SK-N-SH (cell line): ENCODE measurements around the gene GNAZ. TPM values are rescaled to one million over a fixed set of nuclear protein-coding genes. Genes with fewer than 3 reads are reported as not detected.

Source experiments
- CTCF ChIA-PET: fragments of 300-600, 350-600 bp; formaldehyde crosslinking; extraction: SDS; loops from one replicate; lab custom pipeline; 2021; lab: Yijun Ruan, JAX
- POLR2A ChIA-PET: fragments of 350-600 bp; sonication (Branson Sonifier 250); formaldehyde crosslinking; extraction: SDS; loops from one replicate; lab custom pipeline; 2020; ENCODE audit warnings: antibody characterized with exemption, inconsistent platforms; lab: Yijun Ruan, JAX
- DNase-seq: peaks from one replicate; pipeline ENCODE4 v3.0.0; 2012
- H2AFZ ChIP-seq: fragments of 200-600 bp; sonication (generic); 2 replicates; pipeline ENCODE4 v1.8.1; 2016; ENCODE audit warnings: antibody characterized with exemption, mild to moderate bottlenecking, low read depth
- H3F3A ChIP-seq: fragments of 200-600 bp; sonication (generic); replicated peaks from 2 replicates; pipeline ENCODE3; 2016; ENCODE audit warnings: antibody characterized with exemption, mild to moderate bottlenecking; ENCODE audit not compliant: insufficient read depth
- H3K27ac ChIP-seq, 2 experiments: fragments of 200-500 bp in 1 of 2; fragments of 200-600 bp in 1 of 2; sonication (Bioruptor generic) in 1 of 2; sonication (generic), shearing (Covaris generic) in 1 of 2; 2 replicates each; pipeline versions ENCODE4 v1.5.1 to v1.6.1; 2014 to 2016; ENCODE audit warnings: low read depth in 2 of 2, inconsistent platforms in 1 of 2, low read length in 1 of 2, mild to moderate bottlenecking in 1 of 2, mixed read lengths in 1 of 2
- H3K27me3 ChIP-seq: fragments of 200-600 bp; sonication (generic), shearing (Covaris generic); 2 replicates; pipeline ENCODE4 v1.6.1; 2016; ENCODE audit warnings: mixed run types; ENCODE audit not compliant: insufficient read depth
- H3K36me3 ChIP-seq, 2 experiments: fragments of 200-500 bp in 1 of 2; fragments of 200-600 bp in 1 of 2; sonication (Bioruptor generic) in 1 of 2; sonication (generic) in 1 of 2; replicated peaks in 1 of 2; 2 replicates each; pipeline versions ENCODE3 to v1.5.1; 2014 to 2016; ENCODE audit warnings: low read length in 1 of 2, mild to moderate bottlenecking in 1 of 2; ENCODE audit not compliant: insufficient read depth in 2 of 2, control insufficient read depth in 1 of 2
- H3K4me1 ChIP-seq, 2 experiments: fragments of 200-500 bp in 1 of 2; fragments of 200-600 bp in 1 of 2; sonication (Bioruptor generic) in 1 of 2; sonication (generic), shearing (Covaris generic) in 1 of 2; 2 replicates each; pipeline versions ENCODE4 v1.5.1 to v1.6.1; 2014 to 2016; ENCODE audit warnings: low read depth in 1 of 2, low read length in 1 of 2, mixed run types in 1 of 2; ENCODE audit not compliant: insufficient read depth in 2 of 2, control insufficient read depth in 1 of 2
- H3K4me2 ChIP-seq: fragments of 200-600 bp; sonication (generic), shearing (Covaris generic); 2 replicates; pipeline ENCODE4 v1.6.1; 2017; ENCODE audit warnings: mixed run types
- H3K4me3 ChIP-seq, 2 experiments: fragments of 200-500 bp in 1 of 2; fragments of 200-600 bp in 1 of 2; sonication (Bioruptor generic) in 1 of 2; sonication (generic), shearing (Covaris generic) in 1 of 2; 2 replicates each; pipeline versions ENCODE4 v1.5.1 to v1.8.1; 2014 to 2016; ENCODE audit warnings: low read depth in 2 of 2, inconsistent platforms in 1 of 2, low read length in 1 of 2, mild to moderate bottlenecking in 1 of 2, mixed read lengths in 1 of 2, moderate library complexity in 1 of 2
- H3K79me2 ChIP-seq: fragments of 200-600 bp; sonication (generic); 2 replicates; pipeline ENCODE4 v1.8.1; 2017; ENCODE audit warnings: mild to moderate bottlenecking; ENCODE audit not compliant: insufficient read depth
- H3K9ac ChIP-seq: fragments of 200-600 bp; sonication (generic); 2 replicates; pipeline ENCODE4 v1.6.1; 2017; ENCODE audit warnings: mixed run types
- H3K9me2 ChIP-seq: fragments of 200-600 bp; sonication (generic); 2 replicates; pipeline ENCODE4 v1.6.1; 2017; ENCODE audit warnings: mixed run types
- H3K9me3 ChIP-seq: fragments of 200-600 bp; sonication (generic); 2 replicates; pipeline ENCODE4 v1.6.1; 2017; ENCODE audit warnings: mixed run types, mild to moderate bottlenecking, moderate library complexity
- H4K20me1 ChIP-seq: fragments of 200-600 bp; sonication (generic); 2 replicates; pipeline ENCODE4 v1.6.1; 2017; ENCODE audit warnings: mild to moderate bottlenecking, mixed run types; ENCODE audit not compliant: insufficient read depth
- CHD2 ChIP-seq: fragments of 150-350 bp; IDR thresholded peaks from 2 replicates; pipeline ENCODE4 v1.6.1; 2018; ENCODE audit warnings: low read length; ENCODE audit not compliant: partially characterized antibody
- CTCF ChIP-seq: fragments of 200-600 bp; sonication (generic); IDR thresholded peaks from 2 replicates; pipeline ENCODE4 v1.6.1; 2017; ENCODE audit warnings: antibody characterized with exemption, mild to moderate bottlenecking, moderate library complexity
- EP300 ChIP-seq, 2 experiments: IDR thresholded peaks; 2 replicates each; pipeline versions ENCODE4 v1.4.0 to v1.6.1; 2012; ENCODE audit warnings: borderline replicate concordance in 1 of 2, low read depth in 1 of 2, low read length in 1 of 2
- GATA2 ChIP-seq: sonication (generic); formaldehyde crosslinking; IDR thresholded peaks from 2 replicates; pipeline ENCODE4 v1.5.0; 2020; ENCODE audit warnings: mild to moderate bottlenecking, missing genetic modification reagents
- MXI1 ChIP-seq: IDR thresholded peaks from 2 replicates; pipeline ENCODE4 v1.6.1; 2012; ENCODE audit warnings: mild to moderate bottlenecking, low read depth, low read length, improper control_type of control experiment
- NRF1 ChIP-seq: IDR thresholded peaks from 2 replicates; pipeline ENCODE4 v1.6.1; 2012; ENCODE audit warnings: low read depth, mild to moderate bottlenecking, low read length
- RAD21 ChIP-seq: IDR thresholded peaks from 2 replicates; pipeline ENCODE4 v1.6.1; 2012; ENCODE audit warnings: mild to moderate bottlenecking, low read length
- REST ChIP-seq: IDR thresholded peaks from 2 replicates; pipeline ENCODE4 v1.6.1; 2012; ENCODE audit warnings: mild to moderate bottlenecking, low read depth, low read length, moderate library complexity
- RFX5 ChIP-seq: IDR thresholded peaks from 2 replicates; pipeline ENCODE4 v1.6.1; 2012; ENCODE audit warnings: mild to moderate bottlenecking, improper control_type of control experiment, low read length
- TAF1 ChIP-seq: IDR thresholded peaks from 2 replicates; pipeline ENCODE4 v1.6.1; 2012; ENCODE audit warnings: low read depth, mild to moderate bottlenecking, low read length, moderate library complexity, borderline replicate concordance
- TCF12 ChIP-seq: IDR thresholded peaks from 2 replicates; pipeline ENCODE4 v1.4.0; 2012
- TEAD4 ChIP-seq: IDR thresholded peaks from 2 replicates; pipeline ENCODE4 v1.4.0; 2012; ENCODE audit warnings: mild to moderate bottlenecking, borderline replicate concordance; ENCODE audit not compliant: insufficient read depth
- YY1 ChIP-seq: IDR thresholded peaks from 2 replicates; pipeline ENCODE4 v1.4.0; 2012; ENCODE audit warnings: low read depth, mild to moderate bottlenecking
- WGBS: methylation state at CpG from one replicate; pipeline ENCODE4 v1.1.6; 2017; ENCODE audit warnings: low lambda C conversion rate; 5-methylcytosine and 5-hydroxymethylcytosine counted together
- polyA plus RNA-seq, 3 experiments: library from polyadenylated mRNA; depleted of rRNA; stranded (reverse); fragments of >200 nt; gene quantifications; 2 replicates each; pipeline ENCODE4 v1.2.3, GENCODE V29; 2012

Gene GNAZ
- polyA plus RNA-seq, 1 of the 3 experiments (the other 2 are of a cell fraction) = 6.5 TPM

GRCh38 chr22:23125512-23126103, 55.3 kb downstream of the GNAZ start:
- WGBS = 81% methylated on average over 13 of the region's 18 CpGs
- no peaks in the 10 kb centered on the region for H3F3A ChIP-seq
- DNase-seq = no peak
- peaks cover 0 to 30% of the 10 kb centered on the region in 2 experiments; a peak in 1 of 4 replicates for H3K4me1 ChIP-seq
- H3K9me3 ChIP-seq = no peaks in the 10 kb centered on the region
- no peaks in the 10 kb centered on the region for H3K9me2 ChIP-seq
- no peak overlapping the region for H2AFZ ChIP-seq
- no peak overlapping the region for H3K27ac ChIP-seq
- H4K20me1 ChIP-seq = no peaks in the 10 kb centered on the region
- no peak overlapping the region for H3K4me2 ChIP-seq
- CTCF ChIA-PET = interaction anchor here (10.0 to 13.2 kb wide), 2 partner anchors 168 kb away, joined by 161 to 397 read pairs; no protein-coding TSS in a partner anchor
- H3K9ac ChIP-seq = no peak overlapping the region
- no peaks in the 10 kb centered on the region for H3K27me3 ChIP-seq
- H3K4me3 ChIP-seq = no peak overlapping the region
- H3K79me2 ChIP-seq = no peaks in the 10 kb centered on the region
- no peak for TF ChIP-seq YY1
- TF ChIP-seq CTCF = no peak
- TF ChIP-seq MXI1 = no peak
- no peak for TF ChIP-seq REST
- no peak for TF ChIP-seq NRF1
- TF ChIP-seq CHD2 = no peak
- no peak for TF ChIP-seq GATA2
- TF ChIP-seq RAD21 = no peak
- TF ChIP-seq, all 33 proteins: peak for 0
- no peaks in the 10 kb centered on the region for H3K36me3 ChIP-seq
- POLR2A ChIA-PET = no interaction called here

GRCh38 chr22:23126165-23127054, 56.1 kb downstream of the GNAZ start:
- Histone ChIP-seq H3K4me1 (peaks cover 0 to 26% of the 10 kb centered on the region in 2 experiments; a peak in 1 of 4 replicates), H3K4me3 (no peak overlapping the region), H3K9me3 (no peaks in the 10 kb centered on the region), H3K4me2 (no peak overlapping the region), H3K9ac (no peak overlapping the region), H3K27ac (no peak overlapping the region), H2AFZ (no peak overlapping the region), H3K79me2 (no peaks in the 10 kb centered on the region), H3K36me3 (no peaks in the 10 kb centered on the region), H3K9me2 (no peaks in the 10 kb centered on the region), H4K20me1 (no peaks in the 10 kb centered on the region), H3F3A (no peaks in the 10 kb centered on the region), H3K27me3 (no peaks in the 10 kb centered on the region)
- 78% methylated on average over 10 of the region's 14 CpGs for WGBS
- no peak for DNase-seq
- TF ChIP-seq TAF1 (no peak), TCF12 (no peak), TEAD4 (no peak), EP300 (IDR thresholded peaks at IDR 0.05; ENCODE audit: borderline replicate concordance in 1 of 2, low read depth in 1 of 2, low read length in 1 of 2) (no peak), RFX5 (no peak)
- CTCF ChIA-PET = interaction anchor here (0.8 to 13.2 kb wide), 9 partner anchors 8 to 280 kb away, joined by 3 to 397 read pairs (median 19); no protein-coding TSS in a partner anchor
- POLR2A ChIA-PET = no interaction called here
